ENCODE measurements around the gene SCFD1. TPM values are rescaled to one million over a fixed set of nuclear protein-coding genes. Genes with fewer than 3 reads are reported as not detected.

Gene SCFD1, protein sequence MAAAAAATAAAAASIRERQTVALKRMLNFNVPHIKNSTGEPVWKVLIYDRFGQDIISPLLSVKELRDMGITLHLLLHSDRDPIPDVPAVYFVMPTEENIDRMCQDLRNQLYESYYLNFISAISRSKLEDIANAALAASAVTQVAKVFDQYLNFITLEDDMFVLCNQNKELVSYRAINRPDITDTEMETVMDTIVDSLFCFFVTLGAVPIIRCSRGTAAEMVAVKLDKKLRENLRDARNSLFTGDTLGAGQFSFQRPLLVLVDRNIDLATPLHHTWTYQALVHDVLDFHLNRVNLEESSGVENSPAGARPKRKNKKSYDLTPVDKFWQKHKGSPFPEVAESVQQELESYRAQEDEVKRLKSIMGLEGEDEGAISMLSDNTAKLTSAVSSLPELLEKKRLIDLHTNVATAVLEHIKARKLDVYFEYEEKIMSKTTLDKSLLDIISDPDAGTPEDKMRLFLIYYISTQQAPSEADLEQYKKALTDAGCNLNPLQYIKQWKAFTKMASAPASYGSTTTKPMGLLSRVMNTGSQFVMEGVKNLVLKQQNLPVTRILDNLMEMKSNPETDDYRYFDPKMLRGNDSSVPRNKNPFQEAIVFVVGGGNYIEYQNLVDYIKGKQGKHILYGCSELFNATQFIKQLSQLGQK
- 26.8 to 50.2 TPM (median 37.6 TPM) in 5 replicates for total RNA-seq (2022; extraction: Qiagen RNA extraction; ENCODE audit: low read depth)

GRCh38 chr14:30621940-30622830 is at the start of gene SCFD1:
SCFD1 (plus strand) TSS chr14:30622319; CDS start chr14:30622339, 20 bp downstream.

Other genes starting within 250 kb of the SCFD1 start
- gene G2E3, start 63.2 kb upstream of the SCFD1 start, total RNA-seq (2022; extraction: Qiagen RNA extraction; ENCODE audit: low read depth) = 15.6 to 19.6 TPM (median 17.8 TPM) in 5 replicates